Lower leg skin (tissue), 3 donors: ENCODE results near the gene SINHCAF.

Experiments
- POLR2A ChIP-seq, 2 donors: fragments of 450-650 bp; IDR thresholded peaks; one replicate each; pipeline ENCODE4 v1.6.1; 2016 to 2017; ENCODE audit warnings: antibody characterized with exemption in 2 of 2, mild to moderate bottlenecking in 1 of 2, moderate library complexity in 1 of 2
- TF ChIP-seq, protein P1 (sequence below), 3 donors: fragments of 450-650 bp; IDR thresholded peaks; one replicate each; pipeline ENCODE4 v1.5.1; 2016; ENCODE audit warnings: antibody characterized with exemption in 3 of 3, mild to moderate bottlenecking in 3 of 3, moderate library complexity in 2 of 3

DNA sequence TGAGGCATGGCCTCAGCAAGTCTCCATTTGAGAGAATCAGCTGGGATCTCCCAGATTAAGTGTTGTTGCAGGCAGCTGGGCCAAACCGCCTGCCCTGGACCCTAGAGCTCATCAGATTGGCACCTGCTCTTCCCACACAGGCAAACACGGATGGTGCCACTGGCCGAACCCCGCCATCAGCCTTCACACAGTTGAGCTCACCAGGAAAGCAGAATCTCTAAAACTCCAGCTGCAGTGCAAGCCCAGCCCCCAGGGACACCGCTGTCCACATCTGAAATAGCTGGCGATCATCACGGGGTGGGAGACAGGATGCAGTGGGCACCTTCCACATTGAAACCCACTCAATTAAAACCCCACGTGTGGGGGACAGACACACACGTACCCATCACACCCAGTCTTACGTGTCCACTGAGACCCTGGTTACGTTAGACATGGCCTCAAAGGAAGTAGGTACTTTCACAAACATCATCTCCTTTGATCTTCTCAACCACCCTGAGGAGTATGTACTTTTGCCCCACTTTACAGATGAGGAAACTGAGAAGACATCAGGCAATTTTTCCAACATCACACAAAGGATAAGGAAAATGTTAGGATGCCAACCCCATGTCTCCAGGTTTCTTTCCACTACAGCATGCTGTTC lies 88.8 kb downstream of the SINHCAF start:
- no peak for TF ChIP-seq POLR2A (IDR thresholded peaks at IDR 0.05)
- TF ChIP-seq, protein P1, sequence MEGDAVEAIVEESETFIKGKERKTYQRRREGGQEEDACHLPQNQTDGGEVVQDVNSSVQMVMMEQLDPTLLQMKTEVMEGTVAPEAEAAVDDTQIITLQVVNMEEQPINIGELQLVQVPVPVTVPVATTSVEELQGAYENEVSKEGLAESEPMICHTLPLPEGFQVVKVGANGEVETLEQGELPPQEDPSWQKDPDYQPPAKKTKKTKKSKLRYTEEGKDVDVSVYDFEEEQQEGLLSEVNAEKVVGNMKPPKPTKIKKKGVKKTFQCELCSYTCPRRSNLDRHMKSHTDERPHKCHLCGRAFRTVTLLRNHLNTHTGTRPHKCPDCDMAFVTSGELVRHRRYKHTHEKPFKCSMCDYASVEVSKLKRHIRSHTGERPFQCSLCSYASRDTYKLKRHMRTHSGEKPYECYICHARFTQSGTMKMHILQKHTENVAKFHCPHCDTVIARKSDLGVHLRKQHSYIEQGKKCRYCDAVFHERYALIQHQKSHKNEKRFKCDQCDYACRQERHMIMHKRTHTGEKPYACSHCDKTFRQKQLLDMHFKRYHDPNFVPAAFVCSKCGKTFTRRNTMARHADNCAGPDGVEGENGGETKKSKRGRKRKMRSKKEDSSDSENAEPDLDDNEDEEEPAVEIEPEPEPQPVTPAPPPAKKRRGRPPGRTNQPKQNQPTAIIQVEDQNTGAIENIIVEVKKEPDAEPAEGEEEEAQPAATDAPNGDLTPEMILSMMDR (IDR thresholded peaks at IDR 0.05) = no peak
